HG03175 (cell line): Measurements from ENCODE around the gene PRR23E.

Source experiments
- ATAC-seq: cut with Tn5 transposase; IDR thresholded peaks from one replicate; pipeline ENCODE4 v1.9.1; 2021; ENCODE audit warnings: mild to moderate bottlenecking, moderate library complexity; ENCODE audit not compliant: unreplicated experiment

PRR23E gene

DNA sequence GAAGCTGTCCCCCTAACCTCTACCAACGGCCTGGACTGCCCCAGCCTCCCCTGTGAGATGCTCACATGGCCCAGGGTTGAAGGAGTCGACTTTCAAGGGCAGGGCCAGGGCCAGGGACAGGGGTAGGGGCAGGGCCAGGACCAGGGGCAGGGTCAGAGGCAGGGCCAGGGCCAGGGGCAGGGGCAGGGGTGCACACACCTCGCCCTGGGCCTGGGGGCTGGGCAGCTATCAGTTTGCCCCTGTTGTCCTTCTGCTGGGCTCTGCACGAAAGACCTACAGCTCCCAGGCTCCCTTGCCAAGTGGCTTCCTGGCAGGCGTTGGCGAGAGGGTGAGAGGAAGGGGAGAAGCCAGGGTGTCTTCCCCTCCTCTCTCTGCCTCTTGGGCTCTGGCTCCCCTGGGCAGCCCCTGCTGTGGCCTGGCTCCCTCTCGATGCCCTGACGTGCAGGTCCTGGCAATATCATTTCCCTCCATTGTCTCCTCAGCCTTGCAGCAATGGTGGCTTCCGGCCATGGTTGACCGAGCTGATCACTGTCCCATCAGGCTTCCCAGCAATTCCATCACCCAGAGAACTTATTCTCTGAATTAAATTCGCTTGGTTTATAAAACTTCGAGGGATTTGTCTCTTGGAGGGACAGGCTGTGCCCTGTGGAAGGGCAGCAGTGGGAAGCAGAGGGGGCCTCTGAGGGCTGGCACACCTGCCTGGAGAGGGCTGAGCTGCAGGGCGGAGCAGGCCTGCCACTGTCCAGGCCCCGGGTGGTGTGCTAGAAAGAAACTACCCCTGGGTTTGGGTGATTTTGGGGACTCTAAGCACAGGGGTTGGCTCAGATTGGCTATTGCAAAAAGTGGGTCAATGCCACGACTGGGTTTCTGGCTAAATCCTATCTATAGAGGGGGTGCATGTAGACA, 13.9 kb downstream of the PRR23E start:
- no peak for ATAC-seq

- no peak for ATAC-seq
Measured at GRCh38 chr3:127207727-127208482, 15.0 kb downstream of the PRR23E start.

DNA sequence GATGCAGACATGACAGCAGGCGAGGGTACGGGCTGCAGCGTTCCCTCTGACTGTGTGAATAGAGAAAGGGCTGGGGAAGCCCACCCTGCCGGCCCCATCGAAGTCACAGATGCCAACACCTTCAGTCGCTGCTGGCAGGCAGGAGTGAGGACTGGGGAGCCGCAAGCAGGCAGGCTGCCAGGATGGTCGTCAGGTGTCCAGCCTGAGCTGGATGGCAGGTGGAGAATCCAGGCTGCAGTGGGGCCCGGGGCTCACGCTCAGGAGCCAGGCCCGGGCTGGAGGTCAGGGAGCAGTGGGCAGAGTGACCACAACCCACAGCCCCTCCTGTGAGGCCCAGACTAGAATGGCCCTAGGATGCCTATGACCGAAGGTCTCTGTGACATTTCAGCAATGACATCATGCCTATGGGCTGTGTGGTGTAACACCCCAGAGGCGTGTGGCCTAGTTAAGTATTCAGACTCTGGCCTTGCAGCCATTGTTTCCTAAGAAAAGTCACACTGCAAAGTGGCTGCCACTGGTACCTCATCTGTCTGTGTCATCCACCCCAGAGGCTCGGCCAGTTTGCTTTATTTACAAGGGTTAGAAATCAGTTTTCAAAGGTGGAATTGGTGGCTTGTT, 15.7 kb downstream of the PRR23E start:
- no peak for ATAC-seq

GRCh38 chr3:127209155-127209839, 16.4 kb downstream of the PRR23E start:
- ATAC-seq, result no peak

DNA sequence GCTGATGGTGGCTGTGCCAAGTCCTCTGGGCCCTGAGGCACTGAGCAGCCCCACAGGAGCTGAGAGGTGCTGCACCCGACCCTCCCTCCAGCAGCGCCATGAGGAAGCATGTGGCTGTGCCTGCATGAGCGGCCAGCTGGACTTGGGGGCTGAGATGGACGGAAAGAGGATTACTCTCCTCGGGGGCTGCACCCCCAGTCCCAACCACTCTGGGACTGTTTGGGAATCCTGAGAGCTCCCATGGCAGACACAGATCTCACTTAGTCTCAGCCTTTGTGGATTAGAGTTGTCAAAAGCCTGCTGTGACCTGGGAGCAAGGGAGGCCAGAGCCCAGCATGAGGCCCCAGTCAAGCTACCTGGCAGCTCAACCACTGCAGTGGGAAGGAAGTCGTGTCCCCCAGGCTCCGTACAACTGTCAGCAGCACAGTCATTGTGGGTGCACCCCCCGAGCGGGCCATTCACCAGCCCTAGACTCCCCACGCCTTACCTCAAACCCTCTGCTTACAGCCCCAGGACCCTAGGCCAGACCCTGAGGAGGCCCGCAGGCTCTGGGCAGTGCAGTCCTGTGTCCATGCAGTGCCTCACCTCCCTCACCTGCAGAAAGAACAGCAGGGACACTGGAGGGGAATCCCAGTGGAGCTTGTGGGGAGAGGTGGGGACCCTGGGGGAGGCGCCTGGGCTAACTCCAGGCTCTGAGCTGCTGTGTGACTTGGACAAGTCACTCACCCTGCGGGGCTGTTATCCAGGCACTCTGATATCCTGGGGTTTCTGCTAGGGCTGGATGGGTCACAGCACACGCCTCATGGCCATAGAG, 17.1 kb downstream of the PRR23E start:
- ATAC-seq, result no peak

DNA sequence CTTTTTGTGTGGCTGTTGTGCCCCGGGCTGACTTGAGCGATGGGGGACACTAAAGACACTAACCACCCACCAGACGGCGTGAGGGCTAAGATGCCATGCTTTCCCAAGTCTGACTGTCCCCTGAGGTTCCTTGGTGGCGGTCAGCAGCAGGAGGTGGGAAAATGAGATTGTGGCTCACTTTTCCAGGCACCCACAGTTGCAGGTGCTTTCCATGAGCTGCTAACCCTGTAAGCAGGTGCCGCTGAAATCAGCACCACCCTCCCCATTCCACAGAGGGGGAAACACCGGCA, 17.7 kb downstream of the PRR23E start:
- no peak for ATAC-seq

DNA sequence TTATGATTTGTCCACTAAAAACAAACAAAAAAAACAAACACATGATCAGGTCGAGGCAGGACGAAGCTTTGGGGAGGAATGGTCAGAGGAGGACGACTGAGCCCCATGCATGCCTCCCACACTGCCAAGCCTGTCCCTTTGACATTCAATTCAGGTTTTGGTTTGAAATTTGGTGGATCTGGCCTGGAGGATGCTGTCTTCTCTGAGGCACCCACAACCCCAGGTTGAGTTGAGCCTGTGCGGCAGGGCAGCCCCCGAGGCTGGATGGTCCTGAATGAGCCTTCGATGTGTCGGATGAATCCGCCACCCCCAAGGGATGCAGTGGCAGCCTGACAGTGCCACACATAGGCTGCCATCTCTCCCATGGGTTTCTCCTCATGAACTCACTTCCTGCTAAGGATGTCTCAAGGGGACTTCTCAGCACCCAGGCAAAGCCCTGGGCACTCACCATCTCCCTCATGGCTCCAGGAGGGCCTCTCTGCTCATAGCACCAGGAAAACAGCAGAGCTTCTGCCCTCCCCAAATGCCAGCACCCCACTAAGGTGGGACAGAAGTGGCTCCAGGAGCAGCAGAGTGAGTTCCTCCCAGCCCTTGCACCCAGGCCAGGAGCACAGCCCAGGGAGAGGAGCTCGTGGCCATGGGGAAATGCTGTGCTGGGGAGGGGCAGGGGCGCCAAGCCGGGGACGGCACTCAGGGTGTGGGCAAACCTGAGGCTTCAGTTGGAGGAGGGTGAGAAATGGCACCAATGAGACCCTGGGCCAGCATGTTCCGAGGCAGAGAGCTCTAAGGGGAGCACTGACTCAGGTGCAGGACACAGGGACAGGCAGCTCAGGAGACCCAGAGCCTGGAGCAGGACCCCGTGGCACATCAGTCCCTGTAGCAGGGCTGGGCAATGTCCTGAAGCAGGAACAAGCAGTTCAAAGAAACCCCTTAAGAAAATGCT, 18.5 kb downstream of the PRR23E start:
- no peak for ATAC-seq

- no peak for ATAC-seq
Measured at GRCh38 chr3:127212231-127212630, 19.3 kb downstream of the PRR23E start.

DNA sequence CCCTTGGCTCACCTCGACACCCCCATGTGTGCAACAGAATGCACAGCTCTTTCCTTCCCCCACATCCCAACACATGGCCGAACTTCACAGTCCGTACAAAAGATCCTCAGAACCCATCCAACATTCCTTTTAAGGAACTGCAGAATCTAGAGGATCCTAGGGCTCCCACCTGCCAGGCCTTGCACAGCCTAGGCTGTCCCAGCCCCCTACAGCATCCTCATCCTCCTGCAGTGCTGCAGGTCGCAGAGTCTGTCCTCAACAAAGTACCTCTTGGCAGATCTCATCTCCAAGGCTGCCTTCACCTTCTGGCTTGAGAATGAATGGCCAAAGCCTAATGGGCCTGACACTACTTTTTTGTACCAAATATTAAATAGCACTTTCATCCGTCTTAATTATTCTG, 19.8 kb downstream of the PRR23E start:
- ATAC-seq, result no peak

GRCh38 chr3:127213381-127213918, 20.5 kb downstream of the PRR23E start:
- ATAC-seq, result no peak

GRCh38 chr3:127214975-127215374, 22.0 kb downstream of the PRR23E start:
- ATAC-seq, result no peak

DNA sequence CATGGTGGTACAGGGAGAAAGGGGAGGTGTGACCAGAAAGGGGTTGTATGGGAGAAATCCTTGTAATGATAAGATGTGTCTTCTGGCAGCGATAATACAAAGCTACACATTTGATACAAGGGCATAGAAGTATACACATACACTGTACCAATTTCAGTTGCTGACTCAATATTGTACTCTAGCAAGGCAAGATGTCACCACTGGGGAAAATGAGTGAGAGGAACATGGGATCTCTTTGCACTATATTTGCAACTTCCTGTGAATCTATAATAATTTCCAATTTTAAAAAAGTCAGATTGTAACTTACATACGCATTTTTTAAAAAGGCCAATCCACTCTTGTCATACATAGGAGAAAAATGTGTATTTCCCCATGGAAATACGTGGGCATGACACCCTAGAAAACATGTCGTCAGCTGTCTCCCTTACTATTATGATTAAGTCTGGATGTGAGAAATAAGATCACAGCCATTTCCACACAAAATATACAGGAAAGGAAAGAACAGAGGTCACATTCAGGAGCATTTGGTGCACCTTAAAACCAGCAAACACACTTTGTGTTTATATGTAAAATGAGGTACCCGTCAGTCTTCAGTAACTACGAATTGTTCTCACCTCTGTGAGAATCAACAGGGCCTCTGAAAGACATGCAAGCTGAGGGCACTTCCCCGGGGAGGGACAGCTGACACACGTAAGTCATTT, 22.9 kb downstream of the PRR23E start:
- ATAC-seq, result no peak

- ATAC-seq, result no peak
Measured at GRCh38 chr3:127216415-127217261, 23.7 kb downstream of the PRR23E start.

- no peak for ATAC-seq
Measured at GRCh38 chr3:127217596-127218453, 24.9 kb downstream of the PRR23E start.

GRCh38 chr3:127218454-127218922, 25.6 kb downstream of the PRR23E start:
- ATAC-seq, result no peak

DNA sequence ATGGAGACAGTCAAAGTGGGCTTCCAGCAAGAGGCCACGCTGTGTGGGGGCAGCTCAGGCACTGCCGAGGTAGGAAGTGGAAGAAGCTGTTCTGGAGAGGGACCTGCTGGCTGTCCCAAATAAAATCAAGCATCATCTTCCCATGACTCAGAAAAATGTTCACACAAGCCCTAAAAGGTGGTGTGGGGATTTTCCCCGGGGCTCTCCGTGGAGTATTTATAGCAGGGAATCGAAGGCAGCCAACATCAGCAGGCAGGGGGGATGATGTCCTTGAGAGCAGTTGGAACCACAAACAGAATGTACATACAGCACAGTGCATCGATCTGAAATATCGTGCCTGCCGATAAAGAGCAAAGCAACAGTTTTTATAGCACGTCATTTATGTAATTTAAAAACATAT, 27.6 kb downstream of the PRR23E start:
- ATAC-seq, result no peak

GRCh38 chr3:127221037-127221436, 28.1 kb downstream of the PRR23E start:
- ATAC-seq, result no peak
